Erythroblast (primary cell): ENCODE measurements around the gene SRR.
"Not testable (repeated sequence)": the region's sequence is repeated elsewhere in the genome, so short reads cannot be mapped to it uniquely, and the experiment has no call there.

Source experiments
- DNase-seq, 2 experiments: peaks; one replicate each; lab custom pipeline; 2025; lab: John Stamatoyannopoulos, UW
- GATA1 ChIP-seq: IDR thresholded peaks from 2 replicates; pipeline ENCODE4 v1.6.1; 2011; ENCODE audit warnings: low read depth, mild to moderate bottlenecking, control low read depth, low read length, moderate library complexity
- POLR2A ChIP-seq: IDR thresholded peaks from 2 replicates; pipeline ENCODE4 v1.6.1; 2011; ENCODE audit warnings: mild to moderate bottlenecking, low read length

Gene SRR, protein sequence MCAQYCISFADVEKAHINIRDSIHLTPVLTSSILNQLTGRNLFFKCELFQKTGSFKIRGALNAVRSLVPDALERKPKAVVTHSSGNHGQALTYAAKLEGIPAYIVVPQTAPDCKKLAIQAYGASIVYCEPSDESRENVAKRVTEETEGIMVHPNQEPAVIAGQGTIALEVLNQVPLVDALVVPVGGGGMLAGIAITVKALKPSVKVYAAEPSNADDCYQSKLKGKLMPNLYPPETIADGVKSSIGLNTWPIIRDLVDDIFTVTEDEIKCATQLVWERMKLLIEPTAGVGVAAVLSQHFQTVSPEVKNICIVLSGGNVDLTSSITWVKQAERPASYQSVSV

DNA sequence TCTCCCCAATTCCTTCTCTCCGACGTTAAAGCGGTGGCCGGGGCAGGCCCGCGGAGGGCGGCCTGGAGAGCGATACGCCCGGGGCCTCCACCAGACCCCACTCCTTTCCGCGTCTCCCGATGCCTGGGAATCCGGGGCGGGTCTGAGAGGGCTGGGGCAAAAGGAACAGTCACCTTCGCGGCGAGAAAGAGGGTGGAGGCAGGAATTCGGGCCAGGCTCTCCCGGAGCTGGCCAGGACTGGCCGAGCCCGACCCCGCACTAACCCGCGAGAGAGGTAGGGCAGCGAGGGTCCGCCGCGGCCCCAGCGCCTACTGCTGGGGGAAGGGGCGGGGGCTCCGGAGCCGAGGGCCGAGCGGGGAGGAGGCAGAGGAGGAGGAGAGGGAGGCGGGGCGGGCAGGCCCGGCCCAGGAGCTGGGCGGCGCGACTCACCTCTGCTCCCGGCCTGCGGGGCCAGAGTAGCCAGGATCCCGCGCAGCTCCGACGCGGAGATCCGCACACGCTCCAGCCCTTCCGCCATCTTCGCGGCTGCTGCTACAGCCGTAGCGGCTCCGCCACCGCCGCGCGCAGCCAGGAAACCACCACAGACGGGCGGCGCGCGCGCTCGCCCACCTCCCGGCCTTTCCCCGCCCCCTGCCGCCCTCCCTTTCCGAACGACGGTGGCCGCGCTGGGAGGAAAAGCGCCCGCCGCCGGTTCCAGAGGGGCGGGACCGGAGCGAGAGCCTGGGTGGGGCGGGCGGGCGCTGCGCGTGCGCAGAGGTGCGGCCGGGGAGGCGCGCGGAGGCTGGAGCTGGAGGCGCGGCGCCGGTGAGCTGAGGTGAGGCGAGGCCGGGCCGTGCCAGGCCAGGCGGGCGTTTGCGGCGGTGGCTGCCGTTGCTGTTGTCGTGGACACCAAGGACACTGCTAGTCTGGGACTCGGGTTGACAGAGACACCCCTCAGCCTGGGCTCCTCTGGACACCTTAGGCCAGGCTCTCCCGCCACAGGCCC lies at the start of gene SRR, which contains the start of gene SMG6:
Gene SRR, plus strand, starts transcription at position 747 of the 985 bp plus-strand sequence. CDS start 11,611 bp downstream, outside the sequence.
Gene SMG6, minus strand, starts transcription at position 582 of the 985 bp plus-strand sequence. Its CDS starts 65 bp downstream, at position 517.
- DNase-seq: peak; percentile 94 to 97
- TF ChIP-seq GATA1: no peak
- peak; percentile 59 for TF ChIP-seq POLR2A

DNA sequence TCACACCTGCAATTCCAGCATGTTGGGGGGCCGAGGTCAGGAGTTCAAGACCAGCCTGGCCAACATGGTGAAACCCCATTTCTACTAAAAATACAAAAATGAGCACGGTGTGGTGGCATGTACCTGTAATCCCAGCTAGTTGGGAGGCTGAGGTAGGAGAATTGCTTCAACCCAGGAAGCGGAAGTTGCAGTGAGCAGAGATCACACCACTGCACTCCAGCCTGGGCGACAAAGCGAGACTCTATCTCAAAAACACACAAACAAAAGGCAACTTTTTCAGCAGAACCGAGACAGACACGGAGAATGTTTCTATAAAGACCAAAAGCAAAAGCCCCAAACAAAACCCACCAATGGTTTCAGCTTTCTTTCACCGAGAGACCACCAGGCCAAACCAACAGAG lies 44.9 kb upstream of the SRR start:
- not testable (repeated sequence) for DNase-seq

- DNase-seq: no peak
Measured at GRCh38 chr17:2259769-2260536, 43.8 kb upstream of the SRR start.

GRCh38 chr17:2262135-2262587 lies 41.6 kb upstream of the SRR start:
- no peak for TF ChIP-seq GATA1
- no peak for TF ChIP-seq POLR2A
- DNase-seq: no peak

More at GRCh38 chr17:2259769-2260536, 43.8 kb upstream of the SRR start:
- no peak for TF ChIP-seq POLR2A
- no peak for TF ChIP-seq GATA1

GRCh38 chr17:2263183-2264066 lies 40.3 kb upstream of the SRR start:
- no peak for DNase-seq
- no peak for TF ChIP-seq GATA1
- no peak for TF ChIP-seq POLR2A

DNA sequence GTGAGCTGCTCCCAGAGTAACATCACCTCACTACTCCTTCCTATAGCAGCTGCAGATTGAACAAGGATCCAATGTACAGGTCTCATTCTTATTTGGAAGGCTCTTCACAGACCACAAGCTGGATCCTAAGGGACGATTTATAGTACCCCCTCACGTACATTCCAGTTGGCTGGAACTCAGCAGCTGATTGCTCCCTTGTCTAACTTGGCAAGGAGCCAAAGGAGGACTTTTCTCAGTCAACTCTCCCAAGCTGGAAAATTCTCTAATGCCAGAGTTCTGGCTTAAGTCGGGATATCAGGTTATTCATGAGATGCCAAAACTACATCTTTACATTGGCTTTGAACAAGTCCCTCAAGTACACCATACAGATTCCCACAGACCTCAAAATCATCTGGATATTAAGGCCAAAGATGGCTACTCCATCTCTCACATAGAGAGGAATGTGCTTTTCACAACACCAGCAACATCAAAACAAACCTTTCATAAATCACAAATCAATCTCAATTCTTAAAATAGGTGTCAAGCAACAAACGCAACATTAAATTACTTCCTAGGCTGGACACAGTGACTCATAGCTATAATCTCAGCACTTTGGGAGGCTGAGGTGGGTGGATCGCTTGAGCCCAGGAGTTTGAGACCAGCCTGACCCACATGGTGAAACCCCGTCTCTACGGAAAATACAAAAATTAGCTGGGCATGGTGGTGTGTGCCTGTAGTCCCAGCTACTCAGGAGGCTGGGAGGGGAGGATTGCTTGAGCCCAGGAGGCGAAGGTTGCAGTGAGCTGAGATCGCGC lies 39.5 kb upstream of the SRR start:
- no peak for DNase-seq
- TF ChIP-seq GATA1 (no peak), POLR2A (no peak)

DNA sequence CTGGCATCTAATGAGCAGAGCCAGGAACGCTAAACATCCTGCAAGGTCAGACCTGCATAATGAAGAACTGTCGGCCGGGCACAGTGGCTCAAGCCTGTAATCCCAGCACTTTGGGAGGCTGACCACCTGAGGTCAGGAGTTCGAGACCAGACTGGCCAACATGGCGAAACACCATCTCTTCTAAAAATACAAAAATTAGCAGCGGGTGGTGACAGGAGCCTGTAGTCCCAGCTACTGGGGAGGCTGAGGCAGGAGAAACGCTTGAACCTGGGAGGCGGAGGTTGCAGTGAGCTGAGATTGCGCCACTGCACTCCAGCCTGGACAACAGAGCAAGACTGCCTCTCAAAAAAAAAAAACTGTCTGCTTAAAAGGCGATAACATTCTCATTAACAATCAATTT lies 38.6 kb upstream of the SRR start:
- DNase-seq: not testable (repeated sequence)

- no peak for TF ChIP-seq POLR2A
- no peak for TF ChIP-seq GATA1
- no peak for DNase-seq
Measured at GRCh38 chr17:2266045-2266864, 37.5 kb upstream of the SRR start.

DNA sequence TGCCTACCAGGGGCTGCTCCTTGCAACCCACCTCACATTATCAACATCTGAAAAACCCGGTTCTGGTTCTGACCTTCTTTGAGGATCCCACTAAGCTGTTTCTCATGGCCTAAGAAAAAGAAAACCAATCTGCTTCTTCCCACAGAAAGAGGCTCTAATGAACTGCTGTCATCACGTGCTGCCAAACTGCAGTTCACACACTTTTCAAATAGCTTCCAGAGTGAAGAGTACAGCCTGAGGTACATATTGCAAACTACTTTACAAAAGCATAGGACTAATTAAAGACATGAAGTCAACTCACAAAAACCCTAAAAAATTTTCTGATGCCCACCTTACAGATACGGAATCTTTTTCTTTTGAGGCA lies 36.9 kb upstream of the SRR start:
- DNase-seq: no peak

GRCh38 chr17:2267354-2267753 lies 36.4 kb upstream of the SRR start:
- TF ChIP-seq POLR2A (no peak), GATA1 (no peak)
- DNase-seq: no peak

More for the DNA sequence above, 36.9 kb upstream of the SRR start:
- TF ChIP-seq POLR2A: no peak
- TF ChIP-seq GATA1: no peak
